HEK293 (cell line): ENCODE results near the gene GNAZ.

Experiments used
- ELK4 ChIP-seq: IDR thresholded peaks from 2 replicates; pipeline ENCODE4 v1.6.1; 2011; ENCODE audit warnings: mild to moderate bottlenecking, low read depth, low read length, borderline replicate concordance
- MZF1 ChIP-seq: fragments of 450-650 bp; formaldehyde crosslinking; IDR thresholded peaks from 2 replicates; pipeline ENCODE4 v1.5.1; 2017; ENCODE audit warnings: missing biosample characterization, missing genetic modification characterization, borderline replicate concordance
- PBX3 ChIP-seq: sonication (generic); formaldehyde crosslinking; IDR thresholded peaks from 2 replicates; pipeline ENCODE4 v1.8.1; 2022; ENCODE audit warnings: mild to moderate bottlenecking, moderate library complexity, missing genetic modification reagents
- SETDB1 ChIP-seq: IDR thresholded peaks from one replicate; pipeline ENCODE4 v1.6.1; 2017; ENCODE audit warnings: mild to moderate bottlenecking, low read length, moderate library complexity, mixed read lengths; ENCODE audit not compliant: insufficient read length
- TCF7L2 ChIP-seq: IDR thresholded peaks from 2 replicates; pipeline ENCODE4 v1.6.1; 2011; ENCODE audit warnings: low read depth, mild to moderate bottlenecking, inconsistent platforms, low read length, moderate library complexity, borderline replicate concordance
- TSHZ1 ChIP-seq: fragments of 450-650 bp; formaldehyde crosslinking; IDR thresholded peaks from 2 replicates; pipeline ENCODE4 v1.5.1; 2016; ENCODE audit warnings: missing biosample characterization, missing genetic modification characterization, borderline replicate concordance
- YY2 ChIP-seq: fragments of 450-650 bp; formaldehyde crosslinking; IDR thresholded peaks from 2 replicates; pipeline ENCODE4 v1.5.1; 2016; ENCODE audit warnings: missing biosample characterization, missing genetic modification characterization
- ZBTB17 ChIP-seq: fragments of 450-650 bp; formaldehyde crosslinking; IDR thresholded peaks from 2 replicates; pipeline ENCODE4 v1.5.1; 2016; ENCODE audit warnings: missing biosample characterization, missing genetic modification characterization
- ZIC2 ChIP-seq: fragments of 450-650 bp; formaldehyde crosslinking; IDR thresholded peaks from 2 replicates; pipeline ENCODE4 v1.5.1; 2016; ENCODE audit warnings: missing biosample characterization, missing genetic modification characterization
- ZNF10 ChIP-seq: fragments of 450-650 bp; formaldehyde crosslinking; IDR thresholded peaks from 2 replicates; pipeline ENCODE4 v1.5.1; 2017; ENCODE audit warnings: missing biosample characterization, missing genetic modification characterization
- ZNF148 ChIP-seq: fragments of 450-650 bp; formaldehyde crosslinking; IDR thresholded peaks from 2 replicates; pipeline ENCODE4 v1.5.0; 2017; ENCODE audit warnings: missing biosample characterization, missing genetic modification characterization, borderline replicate concordance
- ZNF202 ChIP-seq: fragments of 450-650 bp; formaldehyde crosslinking; IDR thresholded peaks from 2 replicates; pipeline ENCODE4 v1.5.1; 2016; ENCODE audit warnings: missing biosample characterization, missing genetic modification characterization, borderline replicate concordance
- ZNF280C ChIP-seq: fragments of 450-650 bp; formaldehyde crosslinking; IDR thresholded peaks from 2 replicates; pipeline ENCODE4 v1.5.1; 2016; ENCODE audit warnings: missing biosample characterization, missing genetic modification characterization
- ZNF341 ChIP-seq: fragments of 450-650 bp; formaldehyde crosslinking; IDR thresholded peaks from 2 replicates; pipeline ENCODE4; 2016; ENCODE audit warnings: low read depth, missing biosample characterization, missing genetic modification characterization
- ZNF518A ChIP-seq: fragments of 450-650 bp; formaldehyde crosslinking; conservative IDR thresholded peaks from 2 replicates; pipeline ENCODE4 v1.5.1; 2016; ENCODE audit warnings: low read depth, missing biosample characterization, missing genetic modification characterization
- ZNF555 ChIP-seq: fragments of 450-650 bp; formaldehyde crosslinking; conservative IDR thresholded peaks from 2 replicates; pipeline ENCODE4 v1.5.1; 2017; ENCODE audit warnings: missing biosample characterization, mild to moderate bottlenecking, missing genetic modification characterization, inconsistent platforms
- ZNF580 ChIP-seq: fragments of 450-650 bp; formaldehyde crosslinking; IDR thresholded peaks from 2 replicates; pipeline ENCODE4 v1.5.1; 2016; ENCODE audit warnings: missing biosample characterization, missing genetic modification characterization
- ZNF623 ChIP-seq: fragments of 450-650 bp; formaldehyde crosslinking; IDR thresholded peaks from 2 replicates; pipeline ENCODE4 v1.5.1; 2016; ENCODE audit warnings: missing biosample characterization, missing genetic modification characterization
- ZNF639 ChIP-seq: fragments of 450-650 bp; formaldehyde crosslinking; IDR thresholded peaks from 2 replicates; pipeline ENCODE4 v1.5.1; 2016; ENCODE audit warnings: missing biosample characterization, missing genetic modification characterization
- ZNF664 ChIP-seq: fragments of 450-650 bp; formaldehyde crosslinking; IDR thresholded peaks from 2 replicates; pipeline ENCODE4 v1.5.1; 2016; ENCODE audit warnings: missing biosample characterization, missing genetic modification characterization
- ZNF785 ChIP-seq: fragments of 450-650 bp; formaldehyde crosslinking; IDR thresholded peaks from 2 replicates; pipeline ENCODE4 v1.5.1; 2016; ENCODE audit warnings: missing biosample characterization, missing genetic modification characterization
- ZSCAN23 ChIP-seq: fragments of 450-650 bp; formaldehyde crosslinking; IDR thresholded peaks from 2 replicates; pipeline ENCODE4 v1.5.1; 2016; ENCODE audit warnings: missing biosample characterization, missing genetic modification characterization

GNAZ gene

GRCh38 chr22:23143119-23143518, 72.8 kb downstream of the GNAZ start (continued):
- TF ChIP-seq ZNF555 (tag by site-specific recombination), result peak; percentile 82
- TF ChIP-seq ZNF518A (tag by site-specific recombination), result peak; percentile 92
- no peak for TF ChIP-seq ZSCAN23 (tag by site-specific recombination)
- no peak for TF ChIP-seq ZNF202 (tag by site-specific recombination)
- TF ChIP-seq ZBTB17 (tag by site-specific recombination), result no peak
- TF ChIP-seq ZNF623 (tag by site-specific recombination), result peak; percentile 81
- TF ChIP-seq ZNF341 (tag by site-specific recombination), result peak; percentile 20; the same call in 1 of the 2 replicates
- no peak for TF ChIP-seq ELK4
- no peak for TF ChIP-seq YY2
- peak; percentile 66 for TF ChIP-seq ZNF664 (tag by site-specific recombination)
- no peak for TF ChIP-seq TCF7L2
- TF ChIP-seq ZNF148, result no peak
- TF ChIP-seq TSHZ1, result no peak
- no peak for TF ChIP-seq ZNF580 (tag by site-specific recombination)
- no peak for TF ChIP-seq SETDB1
- no peak for TF ChIP-seq ZNF785 (tag by site-specific recombination)
- no peak for TF ChIP-seq MZF1 (tag by site-specific recombination)
- no peak for TF ChIP-seq PBX3 (CRISPR knock-in tag)
- TF ChIP-seq ZNF10, result no peak
- no peak for TF ChIP-seq ZNF280C
- TF ChIP-seq ZNF639 (tag by site-specific recombination), result 0 out of 2 replicates have a peak, but pooled peaks have one; percentile 56
- TF ChIP-seq ZIC2, result no peak
